Natural killer cell treated with Interleukin-12 subunit alpha and Interleukin-12 subunit beta and Interleukin-15 and Interleukin-18, amount 100 ng/mL, for 72 hours (primary cell): Measurements from ENCODE around the gene PTS. TPM values are rescaled to one million over a fixed set of nuclear protein-coding genes. Genes with fewer than 3 reads are reported as not detected.
"Not testable (repeated sequence)": the region's sequence is repeated elsewhere in the genome, so short reads cannot be mapped to it uniquely, and the experiment has no call there.

Experiments used
- ATAC-seq, 2 donors: fragments of 150-1000 bp; cut with Tn5 transposase in 1 of 2; sonication (Bioruptor Pico), chemical (Tn5 transposase) in 1 of 2; 2 replicates each; pipeline ENCODE4 v1.10.0; 2021
- DNase-seq: peaks from one replicate; pipeline ENCODE4 v3.0.0; 2022; ENCODE audit warnings: low spot score
- H3K27ac Mint-ChIP-seq, 2 donors: 1 replicate in 1 of 2; 2 replicates in 1 of 2; pipeline ENCODE4 v1.8.0; 2022; ENCODE audit warnings: mixed read lengths in 2 of 2, mild to moderate bottlenecking in 1 of 2, moderate library complexity in 1 of 2
- H3K27me3 Mint-ChIP-seq, 2 donors: 1 replicate in 1 of 2; 2 replicates in 1 of 2; pipeline ENCODE4 v1.8.0; 2022; ENCODE audit warnings: mixed read lengths in 2 of 2
- H3K36me3 Mint-ChIP-seq: one replicate; pipeline ENCODE4 v1.8.0; 2022; ENCODE audit warnings: mixed read lengths
- H3K4me1 Mint-ChIP-seq, 2 donors: 1 replicate in 1 of 2; 2 replicates in 1 of 2; pipeline ENCODE4 v1.8.0; 2022; ENCODE audit warnings: low read depth in 2 of 2, mixed read lengths in 2 of 2, mild to moderate bottlenecking in 1 of 2
- H3K4me3 Mint-ChIP-seq: one replicate; pipeline ENCODE4 v1.8.0; 2022; ENCODE audit warnings: mixed read lengths
- H3K9me3 Mint-ChIP-seq: 2 replicates; pipeline ENCODE4 v1.8.0; 2022; ENCODE audit warnings: mixed read lengths
- total RNA-seq, 2 donors: library from RNA; stranded (reverse); gene quantifications; one replicate each; pipeline ENCODE4 v1.2.3, GENCODE V29; 2022

The PTS gene
- total RNA-seq = 10 to 100 TPM; 36.2 to 36.8 TPM

- peak; percentile 91 for DNase-seq
- H3K4me1 Mint-ChIP-seq = peaks cover 15 to 31% of the 10 kb centered on the region in 2 donors
- H3K9me3 Mint-ChIP-seq = no peaks in the 10 kb centered on the region
- H3K4me3 Mint-ChIP-seq = peak within 1 kb of the TSS; percentile 92
- peak within 1 kb of the TSS; percentile 84 to 90 for H3K27ac Mint-ChIP-seq
- ATAC-seq = peak; percentile 96 to 97
- H3K27me3 Mint-ChIP-seq = no peaks in the 10 kb centered on the region
- peaks cover 18% of the 10 kb centered on the region for H3K36me3 Mint-ChIP-seq
These were observed at the start of gene PTS for GRCh38 chr11:112226062-112226830. Gene PTS, plus strand, starts transcription at chr11:112226428. Its CDS starts 16 bp downstream, at chr11:112226444.

DNA sequence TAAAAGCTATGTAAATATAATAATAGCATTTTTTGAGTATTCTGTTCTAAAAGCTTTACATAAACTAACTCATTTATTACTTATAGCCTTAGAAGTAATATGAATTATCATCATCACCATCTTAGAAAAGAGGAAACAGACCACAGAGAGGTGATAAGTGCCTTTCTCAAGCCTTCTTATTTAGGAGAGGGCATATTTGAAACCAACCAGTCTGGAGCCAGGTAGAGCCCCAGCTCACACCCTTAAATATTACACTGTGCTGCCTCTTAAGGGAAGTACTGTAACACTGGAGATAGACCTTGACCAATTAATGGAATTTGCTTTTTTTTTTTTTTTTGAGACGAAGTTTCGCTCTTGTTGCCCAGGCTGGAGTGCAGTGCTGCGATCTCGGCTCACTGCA lies 48.6 kb upstream of the PTS start:
- no peak for DNase-seq
- Mint-ChIP-seq H3K4me1 (peaks cover 27 to 45% of the 10 kb centered on the region in 2 donors), H3K27me3 (peaks cover 11 to 17% of the 10 kb centered on the region in 2 donors), H3K27ac (no peak overlapping the region), H3K4me3 (no peak overlapping the region), H3K36me3 (no peaks in the 10 kb centered on the region), H3K9me3 (no peaks in the 10 kb centered on the region)
- no peak for ATAC-seq

DNA sequence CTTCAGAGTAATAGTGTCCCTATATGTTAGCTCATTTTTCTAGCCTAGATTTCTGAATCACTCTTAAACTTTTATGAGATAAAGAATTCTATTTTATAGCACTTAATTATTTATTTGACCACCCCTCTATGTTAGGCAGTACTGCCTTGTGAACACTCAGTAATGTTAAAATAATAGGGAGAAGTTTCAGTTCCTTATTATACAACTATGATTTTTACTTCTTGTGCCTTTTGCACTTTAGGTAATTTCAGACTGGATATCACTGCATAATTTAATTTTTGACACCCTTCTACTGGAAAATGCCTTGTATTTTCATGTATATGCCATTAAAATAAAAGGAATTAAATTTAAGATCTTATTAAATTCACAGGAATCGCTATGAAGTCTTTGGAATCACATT lies 47.8 kb upstream of the PTS start:
- Mint-ChIP-seq H3K4me3 (no peak overlapping the region), H3K9me3 (no peaks in the 10 kb centered on the region), H3K4me1 (peaks cover 31 to 45% of the 10 kb centered on the region in 2 donors), H3K27ac (no peak overlapping the region), H3K36me3 (no peaks in the 10 kb centered on the region), H3K27me3 (peaks cover 11 to 17% of the 10 kb centered on the region in 2 donors)
- no peak for ATAC-seq
- no peak for DNase-seq

GRCh38 chr11:112178936-112179335 lies 47.3 kb upstream of the PTS start:
- Mint-ChIP-seq H3K27ac (no peak overlapping the region), H3K9me3 (no peaks in the 10 kb centered on the region), H3K4me1 (peaks cover 31 to 45% of the 10 kb centered on the region in 2 donors), H3K4me3 (peak overlapping the region; percentile 49), H3K36me3 (no peaks in the 10 kb centered on the region), H3K27me3 (peaks cover 11 to 17% of the 10 kb centered on the region in 2 donors)
- DNase-seq = no peak
- no peak for ATAC-seq

GRCh38 chr11:112179601-112180000 lies 46.6 kb upstream of the PTS start:
- H3K27ac Mint-ChIP-seq = no peak overlapping the region
- H3K4me1 Mint-ChIP-seq = peaks cover 30 to 44% of the 10 kb centered on the region in 2 donors
- DNase-seq (no peak), ATAC-seq (peak in 1 of 2 donors; percentile 73)
- H3K36me3 Mint-ChIP-seq = no peaks in the 10 kb centered on the region
- H3K9me3 Mint-ChIP-seq = no peaks in the 10 kb centered on the region
- H3K4me3 Mint-ChIP-seq = peak overlapping the region; percentile 49
- H3K27me3 Mint-ChIP-seq = peaks cover 7 to 16% of the 10 kb centered on the region in 2 donors

DNA sequence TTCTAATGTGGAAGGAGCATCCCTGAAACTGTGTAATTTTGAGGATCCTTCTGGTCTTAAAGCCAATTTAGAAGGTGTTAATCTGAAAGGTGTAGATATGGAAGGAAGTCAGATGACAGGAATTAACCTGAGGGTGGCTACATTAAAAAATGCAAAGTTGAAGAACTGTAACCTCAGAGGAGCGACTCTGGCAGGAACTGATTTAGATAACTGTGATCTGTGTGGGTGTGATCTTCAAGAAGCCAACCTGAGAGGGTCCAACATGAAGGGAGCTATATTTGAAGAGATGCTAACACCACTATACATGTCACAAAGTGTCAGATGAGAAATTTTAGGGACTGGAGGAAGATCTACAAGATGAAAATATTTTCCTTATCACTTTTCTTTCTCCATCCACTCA lies 43.4 kb upstream of the PTS start:
- DNase-seq = no peak
- H3K27ac Mint-ChIP-seq = no peak overlapping the region
- H3K4me1 Mint-ChIP-seq = peaks cover 19 to 21% of the 10 kb centered on the region in 2 donors
- ATAC-seq = no peak
- peaks cover 0 to 7% of the 10 kb centered on the region in 2 donors for H3K27me3 Mint-ChIP-seq
- no peaks in the 10 kb centered on the region for H3K36me3 Mint-ChIP-seq
- no peak overlapping the region for H3K4me3 Mint-ChIP-seq
- H3K9me3 Mint-ChIP-seq = no peaks in the 10 kb centered on the region

DNA sequence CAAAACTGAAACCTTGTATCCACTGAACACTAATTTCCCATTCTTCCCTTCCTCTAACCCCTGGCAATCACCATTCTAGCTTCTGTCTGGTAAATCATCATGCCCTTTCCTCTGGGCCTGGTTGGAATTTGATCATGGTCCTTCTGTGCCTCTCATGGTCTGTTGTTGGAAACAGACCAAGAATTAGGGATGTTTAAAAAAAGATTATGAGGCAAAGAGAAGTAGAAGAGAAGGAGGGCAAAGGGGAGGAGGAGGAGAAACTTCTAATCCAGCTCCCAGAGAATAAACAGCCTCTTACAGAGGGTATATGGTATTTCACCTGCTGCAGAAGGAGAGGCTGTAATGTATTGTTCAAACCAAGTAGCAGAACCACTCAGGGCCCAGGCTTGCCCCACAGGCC lies 40.3 kb upstream of the PTS start:
- Mint-ChIP-seq H3K9me3 (no peaks in the 10 kb centered on the region), H3K4me1 (peaks cover 5 to 9% of the 10 kb centered on the region in 2 donors), H3K27ac (no peak overlapping the region), H3K27me3 (peaks cover 0 to 3% of the 10 kb centered on the region in 2 donors), H3K4me3 (no peak overlapping the region), H3K36me3 (no peaks in the 10 kb centered on the region)
- ATAC-seq (no peak), DNase-seq (no peak)

DNA sequence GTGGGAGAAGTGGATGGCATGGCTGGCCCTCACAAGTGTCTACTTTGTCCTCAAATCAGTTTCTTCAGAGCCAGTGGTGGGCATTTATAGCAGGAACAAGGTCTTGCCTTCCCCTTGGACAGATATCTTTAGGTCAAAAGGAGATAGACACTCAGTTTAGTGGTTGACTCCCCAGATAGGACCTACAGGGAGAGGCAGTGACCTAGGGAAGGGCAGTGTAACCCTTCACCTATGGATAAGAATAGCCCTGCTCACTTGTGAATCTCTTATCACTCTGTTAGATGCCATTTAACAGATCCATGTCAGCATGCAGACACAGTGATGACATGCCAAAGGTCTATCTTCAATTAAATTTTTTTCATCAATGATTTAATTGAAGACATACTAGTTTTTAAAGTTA lies 39.9 kb upstream of the PTS start:
- H3K27me3 Mint-ChIP-seq = peaks cover 0 to 2% of the 10 kb centered on the region in 2 donors
- no peaks in the 10 kb centered on the region for H3K9me3 Mint-ChIP-seq
- H3K4me1 Mint-ChIP-seq = peaks cover 4 to 9% of the 10 kb centered on the region in 2 donors
- no peaks in the 10 kb centered on the region for H3K36me3 Mint-ChIP-seq
- H3K4me3 Mint-ChIP-seq = no peak overlapping the region
- DNase-seq = no peak
- H3K27ac Mint-ChIP-seq = no peak overlapping the region
- ATAC-seq = no peak

GRCh38 chr11:112195113-112195512 lies 31.1 kb upstream of the PTS start:
- not testable (repeated sequence) for DNase-seq, ATAC-seq, H3K4me1 Mint-ChIP-seq, H3K36me3 Mint-ChIP-seq, H3K9me3 Mint-ChIP-seq, H3K27ac Mint-ChIP-seq, H3K4me3 Mint-ChIP-seq, H3K27me3 Mint-ChIP-seq

- no peak for ATAC-seq
- Mint-ChIP-seq H3K4me3 (no peak overlapping the region), H3K27me3 (peaks cover 0 to 9% of the 10 kb centered on the region in 2 donors)
These were observed 30.3 kb upstream of the PTS start for GRCh38 chr11:112195951-112196351.

GRCh38 chr11:112196519-112197087 lies 29.6 kb upstream of the PTS start:
- H3K9me3 Mint-ChIP-seq = no peaks in the 10 kb centered on the region
- no peaks in the 10 kb centered on the region for H3K36me3 Mint-ChIP-seq
- no peak overlapping the region for H3K4me3 Mint-ChIP-seq
- no peak overlapping the region for H3K27ac Mint-ChIP-seq
- H3K27me3 Mint-ChIP-seq = peaks cover 0 to 9% of the 10 kb centered on the region in 2 donors
- H3K4me1 Mint-ChIP-seq = peaks cover 2 to 5% of the 10 kb centered on the region in 2 donors
- ATAC-seq (no peak), DNase-seq (no peak)

More at GRCh38 chr11:112195951-112196351, 30.3 kb upstream of the PTS start:
- H3K9me3 Mint-ChIP-seq = no peaks in the 10 kb centered on the region
- H3K36me3 Mint-ChIP-seq = no peaks in the 10 kb centered on the region
- H3K4me1 Mint-ChIP-seq = peaks cover 2 to 5% of the 10 kb centered on the region in 2 donors
- H3K27ac Mint-ChIP-seq = no peak overlapping the region
- no peak for DNase-seq

DNA sequence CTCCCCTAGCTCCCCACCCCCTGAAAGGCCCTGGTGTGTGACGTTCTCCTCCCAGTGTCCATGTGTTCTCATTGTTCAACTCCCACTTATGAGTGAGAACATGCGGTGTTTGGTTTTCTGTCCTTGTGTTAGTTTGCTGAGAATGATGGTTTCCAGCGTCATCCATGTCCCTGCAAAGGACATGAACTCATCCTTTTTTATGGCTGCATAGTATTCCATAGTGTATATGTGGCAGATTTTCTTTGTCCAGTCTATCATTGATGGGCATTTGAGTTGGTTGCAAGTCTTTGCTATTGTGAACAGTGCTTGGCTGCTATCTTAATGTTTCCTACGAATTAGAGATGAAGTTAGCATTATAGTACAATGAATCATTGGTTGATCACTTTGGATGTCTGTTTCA lies 27.1 kb upstream of the PTS start:
- H3K4me1 Mint-ChIP-seq, H3K27ac Mint-ChIP-seq, H3K27me3 Mint-ChIP-seq, H3K9me3 Mint-ChIP-seq, ATAC-seq, DNase-seq, H3K4me3 Mint-ChIP-seq, H3K36me3 Mint-ChIP-seq: not testable (repeated sequence)

DNA sequence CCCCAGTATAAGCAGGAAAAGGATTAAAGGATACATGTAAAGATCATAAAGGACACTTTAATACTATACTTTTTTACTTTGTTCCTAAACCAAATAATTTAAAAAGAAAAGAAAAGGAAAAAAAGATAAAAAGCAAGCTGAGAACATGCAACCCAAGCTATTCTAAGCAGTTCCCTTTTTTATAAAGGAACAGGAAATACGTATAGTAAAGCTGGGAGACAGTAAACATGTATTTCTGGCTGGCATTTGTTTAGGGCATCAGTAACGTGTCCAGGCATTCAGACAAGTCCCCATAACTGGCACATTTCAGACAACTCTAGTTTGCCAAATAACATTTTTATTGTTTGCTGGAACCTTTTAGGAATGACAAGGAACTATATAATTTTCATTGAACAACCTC lies 26.0 kb upstream of the PTS start:
- Mint-ChIP-seq H3K9me3 (no peaks in the 10 kb centered on the region), H3K27ac (no peak overlapping the region), H3K4me1 (no peaks in the 10 kb centered on the region), H3K27me3 (peaks cover 5 to 9% of the 10 kb centered on the region in 2 donors), H3K36me3 (no peaks in the 10 kb centered on the region), H3K4me3 (no peak overlapping the region)
- DNase-seq = no peak
- ATAC-seq = no peak

- H3K27ac Mint-ChIP-seq = no peak overlapping the region
- ATAC-seq (no peak), DNase-seq (no peak)
- H3K9me3 Mint-ChIP-seq = no peaks in the 10 kb centered on the region
- H3K27me3 Mint-ChIP-seq = peaks cover 0 to 9% of the 10 kb centered on the region in 2 donors
- no peaks in the 10 kb centered on the region for H3K4me1 Mint-ChIP-seq
- no peaks in the 10 kb centered on the region for H3K36me3 Mint-ChIP-seq
- H3K4me3 Mint-ChIP-seq = no peak overlapping the region
These were observed 20.2 kb upstream of the PTS start for GRCh38 chr11:112206071-112206470.
